Lower lobe of right lung (tissue), 2 donors: ENCODE results near the gene GIMAP8. TPM values are rescaled to one million over a fixed set of nuclear protein-coding genes. Genes with fewer than 3 reads are reported as not detected.

Experiments used
- ATAC-seq, 2 donors: fragments of 200-7000 bp; cut with Tn5 transposase; one replicate each; pipeline ENCODE4 v1.9.1; 2020 to 2022; ENCODE audit warnings: mild to moderate bottlenecking in 2 of 2, moderate library complexity in 2 of 2
- DNase-seq: peaks from one replicate; pipeline ENCODE4 v3.0.0-alpha.2; 2020
- H3K27ac ChIP-seq: fragments of 200-600 bp; one replicate; pipeline ENCODE4 v1.8.0; 2022
- H3K27me3 ChIP-seq: fragments of 200-600 bp; one replicate; pipeline ENCODE4 v1.8.0; 2022; ENCODE audit warnings: low read depth
- H3K36me3 ChIP-seq: fragments of 200-600 bp; one replicate; pipeline ENCODE4 v1.8.0; 2022; ENCODE audit warnings: mild to moderate bottlenecking
- H3K4me1 ChIP-seq: fragments of 200-600 bp; one replicate; pipeline ENCODE4 v1.8.0; 2022
- H3K4me3 ChIP-seq: fragments of 200-600 bp; one replicate; pipeline ENCODE4 v1.8.0; 2022; ENCODE audit warnings: mild to moderate bottlenecking
- H3K9me3 ChIP-seq: fragments of 200-600 bp; one replicate; pipeline ENCODE4 v1.8.0; 2022
- CTCF ChIP-seq: fragments of 200-600 bp; IDR thresholded peaks from one replicate; pipeline ENCODE4 v1.8.0; 2022; ENCODE audit warnings: antibody characterized with exemption, mild to moderate bottlenecking
- intact Hi-C: fragments of 100-400 bp; cut with DNase I; formaldehyde crosslinking; loops from one replicate; pipeline ENCODE4 v1.11.0; 2022
- total RNA-seq: library from RNA; stranded (reverse); fragmentation: NEBNext Ultra II Directional; extraction: Animal tissue kit (Norgen Biotek cat#: 25700); gene quantifications from one replicate; pipeline ENCODE4 v1.2.1, GENCODE V29; 2021
- donor health status: DM: no; HTN: yes; CAD: no; lungs with severe emphysema.

GIMAP8 gene
- total RNA-seq, 1 donor from 2014 or later, result 44.4 TPM

- TF ChIP-seq CTCF, result no peak
- Histone ChIP-seq H3K36me3 (no peaks in the 10 kb centered on the region), H3K27me3 (no peaks in the 10 kb centered on the region), H3K9me3 (no peaks in the 10 kb centered on the region), H3K4me3 (no peak overlapping the region), H3K4me1 (no peaks in the 10 kb centered on the region), H3K27ac (no peak overlapping the region)
- DNase-seq (no peak), ATAC-seq (no peak)
- intact Hi-C loops, result no loop called here
These were observed 57.6 kb downstream of the GIMAP8 start for GRCh38 chr7:150507947-150508602.

GRCh38 chr7:150511048-150511447, 60.6 kb downstream of the GIMAP8 start:
- DNase-seq (no peak), ATAC-seq (no peak)
- Histone ChIP-seq H3K27me3 (no peaks in the 10 kb centered on the region), H3K36me3 (no peaks in the 10 kb centered on the region), H3K4me1 (peaks cover 4% of the 10 kb centered on the region), H3K9me3 (no peaks in the 10 kb centered on the region), H3K4me3 (no peak overlapping the region), H3K27ac (no peak overlapping the region)
- no peak for TF ChIP-seq CTCF
- intact Hi-C loops, result no loop called here

- DNase-seq (no peak), ATAC-seq (peak in 1 of 2 donors; percentile 19)
- Histone ChIP-seq H3K9me3 (no peaks in the 10 kb centered on the region), H3K27me3 (no peaks in the 10 kb centered on the region), H3K36me3 (no peaks in the 10 kb centered on the region), H3K27ac (peak overlapping the region; percentile 83), H3K4me1 (peaks cover 4% of the 10 kb centered on the region), H3K4me3 (peak overlapping the region; percentile 63)
- intact Hi-C loops, result no loop called here
- TF ChIP-seq CTCF, result no peak
These were observed 63.3 kb downstream of the GIMAP8 start for GRCh38 chr7:150513758-150514157.

- no peak for TF ChIP-seq CTCF
- ATAC-seq, result peak; percentile 69 to 75
- DNase-seq, result no peak
- Histone ChIP-seq H3K9me3 (no peaks in the 10 kb centered on the region), H3K36me3 (peaks cover under 1% of the 10 kb centered on the region), H3K27ac (peak within 1 kb of the TSS; percentile 83), H3K4me1 (peaks cover 4% of the 10 kb centered on the region), H3K4me3 (peak within 1 kb of the TSS; percentile 63), H3K27me3 (no peaks in the 10 kb centered on the region)
- intact Hi-C loops, result no loop called here
These were observed 64.4 kb downstream of the GIMAP8 start, which contains the start of gene GIMAP7 for GRCh38 chr7:150514748-150515222. GIMAP7 (plus strand) TSS chr7:150514872; CDS start chr7:150519975, 5,103 bp downstream.

GRCh38 chr7:150515248-150516147, 65.1 kb downstream of the GIMAP8 start:
- Histone ChIP-seq H3K36me3 (peaks cover 7% of the 10 kb centered on the region), H3K27ac (peak overlapping the region; percentile 83), H3K4me3 (peak overlapping the region; percentile 63), H3K4me1 (peaks cover 4% of the 10 kb centered on the region), H3K9me3 (no peaks in the 10 kb centered on the region), H3K27me3 (no peaks in the 10 kb centered on the region)
- DNase-seq (no peak), ATAC-seq (peak; percentile 25 to 49)
- intact Hi-C loops, result no loop called here
- no peak for TF ChIP-seq CTCF
